Testis (tissue), 3 donors: ENCODE measurements around the gene NBEA. TPM values are rescaled to one million over a fixed set of nuclear protein-coding genes. Genes with fewer than 3 reads are reported as not detected.

ENCODE experiments used
- DNase-seq: peaks from one replicate; pipeline ENCODE4 v3.0.0-alpha.2; 2019
- H3K27ac ChIP-seq, 2 donors: fragments of 200-600 bp; sonication (generic); one replicate each; pipeline ENCODE4 v1.5.1; 2019
- H3K27me3 ChIP-seq: fragments of 200-600 bp; sonication (generic); one replicate; pipeline ENCODE4 v1.5.1; 2019
- H3K36me3 ChIP-seq: fragments of 200-600 bp; sonication (generic); one replicate; pipeline ENCODE4 v1.5.1; 2017; ENCODE audit warnings: low read depth; ENCODE audit errors: missing control alignments
- H3K4me1 ChIP-seq: fragments of 200-600 bp; sonication (generic); one replicate; pipeline ENCODE4 v1.5.1; 2019
- H3K4me3 ChIP-seq, 2 donors: fragments of 200-600 bp; sonication (generic); one replicate each; pipeline ENCODE4 v1.5.1; 2017 to 2019
- H3K9me3 ChIP-seq: fragments of 200-600 bp; sonication (generic); one replicate; pipeline ENCODE4 v1.5.1; 2017
- CTCF ChIP-seq, 3 experiments: fragments of 450-650 bp in 2 of 3; fragments of 200-600 bp in 1 of 3; sonication (generic) in 1 of 3; IDR thresholded peaks; one replicate each; pipeline ENCODE4 v1.5.1; 2016 to 2019; ENCODE audit warnings: antibody characterized with exemption in 3 of 3, mild to moderate bottlenecking in 2 of 3, moderate library complexity in 1 of 3
- POLR2A ChIP-seq: fragments of 450-650 bp; IDR thresholded peaks from one replicate; pipeline ENCODE4 v1.6.1; 2017; ENCODE audit warnings: antibody characterized with exemption, mild to moderate bottlenecking, moderate library complexity
- WGBS, 2 donors: methylation state at CpG; one replicate each; pipeline ENCODE4 v1.1.5; 2018; 5-methylcytosine and 5-hydroxymethylcytosine counted together
- intact Hi-C: fragments of 100-400 bp; cut with DNase I; formaldehyde crosslinking; loops from one replicate; pipeline ENCODE4 v1.15.1; 2023; ENCODE audit warnings: low total_unique reads
- polyA plus RNA-seq: library from polyadenylated mRNA; stranded (reverse); fragments of 350-450 nt; fragmentation: Illumina TruSeq; extraction: RNeasy Lipid Tissue Mini Kit (QIAGEN cat#74804); gene quantifications from one replicate; pipeline ENCODE4 v1.2.3, GENCODE V29; 2014; ENCODE audit warnings: low read depth, low replicate concordance; ENCODE audit not compliant: insufficient read depth
- total RNA-seq, 2 donors: library from RNA; depleted of rRNA; stranded (reverse); fragments of >200 nt; gene quantifications; one replicate each; pipeline ENCODE4 v1.2.3, GENCODE V29; 2016

Gene NBEA
- total and polyA plus RNA-seq, 3 donors from 2014 or later: 8.6 to 22.2 (median 18.3) TPM

DNA sequence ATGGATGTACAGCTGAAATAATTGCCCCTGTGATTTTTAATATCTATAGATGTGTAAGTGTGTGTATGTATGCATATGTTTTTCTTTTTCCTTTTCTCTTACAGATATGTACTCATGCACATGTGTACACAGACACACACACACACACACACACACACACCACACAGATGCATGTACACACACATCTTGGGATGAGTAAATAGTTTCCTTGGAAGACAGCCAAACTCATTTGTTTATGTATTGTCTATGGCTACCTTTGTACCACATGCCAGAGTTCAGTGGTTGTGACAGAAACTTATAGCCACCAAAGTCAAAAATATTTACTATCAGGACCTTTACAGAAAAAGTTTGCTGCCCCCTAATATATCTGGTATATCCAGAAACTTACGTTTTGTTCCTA is 341.8 kb downstream of the NBEA start:
- no peak for TF ChIP-seq POLR2A
- TF ChIP-seq CTCF (IDR thresholded peaks at IDR 0.05): no peak
- no peak overlapping the region for H3K27ac ChIP-seq
- no peaks in the 10 kb centered on the region for H3K4me1 ChIP-seq
- no peaks in the 10 kb centered on the region for H3K27me3 ChIP-seq
- no peaks in the 10 kb centered on the region for H3K9me3 ChIP-seq
- intact Hi-C loops: no loop called here
- no peak for DNase-seq
- no peak overlapping the region for H3K4me3 ChIP-seq
- WGBS, 2 donors: 86 to 91% methylated on average over 1 of the region's 1 CpG
- H3K36me3 ChIP-seq: no peaks in the 10 kb centered on the region

GRCh38 chr13:35285677-35286076 is 343.6 kb downstream of the NBEA start:
- WGBS, 2 donors: 87% methylated on average over 4 of the region's 4 CpGs
- no peak for TF ChIP-seq POLR2A
- no peak for TF ChIP-seq CTCF (IDR thresholded peaks at IDR 0.05)
- no peaks in the 10 kb centered on the region for H3K9me3 ChIP-seq
- no peak for DNase-seq
- H3K27me3 ChIP-seq: no peaks in the 10 kb centered on the region
- intact Hi-C loops: no loop called here
- no peaks in the 10 kb centered on the region for H3K36me3 ChIP-seq
- no peaks in the 10 kb centered on the region for H3K4me1 ChIP-seq
- no peak overlapping the region for H3K27ac ChIP-seq
- H3K4me3 ChIP-seq: no peak overlapping the region

GRCh38 chr13:35292329-35292728 is 350.3 kb downstream of the NBEA start:
- Histone ChIP-seq H3K4me3 (no peak overlapping the region), H3K4me1 (no peaks in the 10 kb centered on the region), H3K36me3 (no peaks in the 10 kb centered on the region), H3K27me3 (no peaks in the 10 kb centered on the region), H3K27ac (no peak overlapping the region), H3K9me3 (no peaks in the 10 kb centered on the region)
- TF ChIP-seq CTCF (IDR thresholded peaks at IDR 0.05) (no peak), POLR2A (no peak)
- intact Hi-C loops: no loop called here
- no peak for DNase-seq
- 37 to 84% methylated on average over 1 of the region's 1 CpG for WGBS, 2 donors

GRCh38 chr13:35293579-35294226 is 351.6 kb downstream of the NBEA start:
- no peak overlapping the region for H3K27ac ChIP-seq
- TF ChIP-seq POLR2A: no peak
- no peak for TF ChIP-seq CTCF (IDR thresholded peaks at IDR 0.05)
- H3K9me3 ChIP-seq: no peaks in the 10 kb centered on the region
- intact Hi-C loops: no loop called here
- no peak for DNase-seq
- H3K27me3 ChIP-seq: no peaks in the 10 kb centered on the region
- H3K36me3 ChIP-seq: no peaks in the 10 kb centered on the region
- H3K4me1 ChIP-seq: no peaks in the 10 kb centered on the region
- H3K4me3 ChIP-seq: no peak overlapping the region

DNA sequence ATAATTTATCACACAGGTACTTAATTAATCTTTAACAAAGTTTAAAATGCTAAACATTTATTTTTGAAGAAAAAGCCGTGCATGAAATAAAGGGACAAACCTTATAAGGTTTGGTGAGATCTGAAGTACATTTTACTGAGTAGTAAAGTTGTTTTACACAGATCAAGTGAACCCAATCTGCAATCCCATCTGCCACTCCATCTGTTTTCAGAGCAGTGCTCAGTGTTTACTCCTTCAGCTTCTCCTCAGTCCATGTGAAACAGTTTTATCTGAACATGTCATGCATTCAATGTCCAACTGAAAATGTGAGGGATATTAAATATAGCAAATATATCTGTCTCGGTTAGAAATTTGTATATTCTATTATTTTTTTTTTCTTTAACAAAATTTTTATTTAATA is 367.6 kb downstream of the NBEA start:
- no peak for DNase-seq
- intact Hi-C loops: no loop called here

More for the DNA sequence above, 367.6 kb downstream of the NBEA start:
- Histone ChIP-seq H3K27me3 (no peaks in the 10 kb centered on the region), H3K4me3 (no peak overlapping the region), H3K36me3 (no peaks in the 10 kb centered on the region), H3K27ac (no peak overlapping the region), H3K4me1 (no peaks in the 10 kb centered on the region), H3K9me3 (no peaks in the 10 kb centered on the region)
- TF ChIP-seq POLR2A (no peak), CTCF (IDR thresholded peaks at IDR 0.05) (no peak)
- whole genome bisulfite sequencing, 2 donors: 94 to 96% methylated on average over 2 of the region's 2 CpGs
